HG02763 (cell line): ENCODE results near the gene LAMB4.

Source experiments
- ATAC-seq: cut with Tn5 transposase; IDR thresholded peaks from one replicate; pipeline ENCODE4 v1.9.1; 2021; ENCODE audit warnings: mild to moderate bottlenecking, moderate library complexity; ENCODE audit not compliant: unreplicated experiment

LAMB4 gene

GRCh38 chr7:107999779-108000560 is 130.2 kb downstream of the LAMB4 start:
- ATAC-seq: no peak

GRCh38 chr7:107998660-107999480 is 131.3 kb downstream of the LAMB4 start:
- ATAC-seq: no peak

GRCh38 chr7:107998150-107998549 is 132.0 kb downstream of the LAMB4 start:
- ATAC-seq: no peak

GRCh38 chr7:107996072-107996882 is 133.9 kb downstream of the LAMB4 start:
- ATAC-seq: no peak

- no peak for ATAC-seq
Observed at GRCh38 chr7:107995184-107996071, 134.7 kb downstream of the LAMB4 start.

GRCh38 chr7:107994421-107995030 is 135.6 kb downstream of the LAMB4 start:
- no peak for ATAC-seq

- no peak for ATAC-seq
Observed at GRCh38 chr7:107993891-107994291, 136.3 kb downstream of the LAMB4 start.

GRCh38 chr7:107989618-107990373 is 140.4 kb downstream of the LAMB4 start:
- ATAC-seq: no peak

- no peak for ATAC-seq
Observed at GRCh38 chr7:107982918-107983389, 147.2 kb downstream of the LAMB4 start.

- ATAC-seq: no peak
Observed at GRCh38 chr7:107982042-107982840, 147.9 kb downstream of the LAMB4 start.

- ATAC-seq: no peak
Observed at GRCh38 chr7:107981466-107981865, 148.7 kb downstream of the LAMB4 start.

GRCh38 chr7:107980671-107981190 is 149.4 kb downstream of the LAMB4 start:
- no peak for ATAC-seq

GRCh38 chr7:107980171-107980570 is 150.0 kb downstream of the LAMB4 start:
- ATAC-seq: no peak

GRCh38 chr7:107978815-107979408 is 151.2 kb downstream of the LAMB4 start:
- no peak for ATAC-seq

GRCh38 chr7:107977048-107977447 is 153.1 kb downstream of the LAMB4 start:
- no peak for ATAC-seq

GRCh38 chr7:107976620-107977019 is 153.5 kb downstream of the LAMB4 start:
- no peak for ATAC-seq

GRCh38 chr7:107975394-107976013 is 154.7 kb downstream of the LAMB4 start:
- ATAC-seq: no peak
